Stomach (tissue), 4 donors: Measurements from ENCODE around the gene KHK.

Experiments
- POLR2A ChIP-seq, 4 donors: fragments of 450-650 bp; IDR thresholded peaks; one replicate each; pipeline ENCODE4 v1.6.1; 2016; ENCODE audit warnings: antibody characterized with exemption in 4 of 4, control low read depth in 2 of 4, mild to moderate bottlenecking in 1 of 4, moderate library complexity in 1 of 4
- POLR2AphosphoS5 ChIP-seq, 3 donors: sonication (generic); formaldehyde crosslinking; IDR thresholded peaks; one replicate each; pipeline ENCODE4 v1.6.1; 2016; ENCODE audit warnings: antibody characterized with exemption in 3 of 3
- TF ChIP-seq, protein P1 (sequence below), 7 experiments: fragments of 450-650 bp in 4 of 7; fragments of 200-600 bp in 3 of 7; sonication (generic) in 3 of 7; IDR thresholded peaks; one replicate each; pipeline ENCODE4 v1.5.1; 2016 to 2019; ENCODE audit warnings: antibody characterized with exemption in 7 of 7, control low read depth in 2 of 7, mild to moderate bottlenecking in 1 of 7

DNA sequence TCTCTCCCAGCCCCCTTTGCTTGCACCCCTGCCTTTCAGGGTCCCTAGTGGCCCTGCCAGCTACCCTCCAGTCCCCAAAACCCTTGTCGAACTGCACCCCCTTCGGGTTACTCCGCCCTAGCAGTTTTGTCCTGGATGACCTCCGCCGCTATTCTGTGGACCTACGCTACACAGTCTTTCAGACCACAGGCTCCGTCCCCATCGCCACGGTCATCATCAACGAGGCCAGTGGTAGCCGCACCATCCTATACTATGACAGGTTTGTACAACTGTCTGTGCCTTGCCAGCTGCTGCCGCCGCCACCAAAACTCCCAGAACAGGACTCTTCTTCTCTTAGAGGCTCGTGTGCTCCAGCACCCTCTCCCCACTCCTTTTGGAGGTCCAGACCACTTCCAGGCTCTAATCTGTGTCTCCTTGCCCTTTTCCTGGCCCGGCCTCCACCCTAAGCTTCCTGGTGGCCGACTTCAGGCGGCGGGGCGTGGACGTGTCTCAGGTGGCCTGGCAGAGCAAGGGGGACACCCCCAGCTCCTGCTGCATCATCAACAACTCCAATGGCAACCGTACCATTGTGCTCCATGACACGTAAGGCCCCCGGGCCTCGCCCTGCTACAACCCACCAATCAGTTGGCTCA lies 7.9 kb downstream of the KHK start:
- TF ChIP-seq POLR2A (IDR thresholded peaks at IDR 0.05) (no peak), POLR2AphosphoS5 (IDR thresholded peaks at IDR 0.05) (no peak)
- TF ChIP-seq, protein P1, sequence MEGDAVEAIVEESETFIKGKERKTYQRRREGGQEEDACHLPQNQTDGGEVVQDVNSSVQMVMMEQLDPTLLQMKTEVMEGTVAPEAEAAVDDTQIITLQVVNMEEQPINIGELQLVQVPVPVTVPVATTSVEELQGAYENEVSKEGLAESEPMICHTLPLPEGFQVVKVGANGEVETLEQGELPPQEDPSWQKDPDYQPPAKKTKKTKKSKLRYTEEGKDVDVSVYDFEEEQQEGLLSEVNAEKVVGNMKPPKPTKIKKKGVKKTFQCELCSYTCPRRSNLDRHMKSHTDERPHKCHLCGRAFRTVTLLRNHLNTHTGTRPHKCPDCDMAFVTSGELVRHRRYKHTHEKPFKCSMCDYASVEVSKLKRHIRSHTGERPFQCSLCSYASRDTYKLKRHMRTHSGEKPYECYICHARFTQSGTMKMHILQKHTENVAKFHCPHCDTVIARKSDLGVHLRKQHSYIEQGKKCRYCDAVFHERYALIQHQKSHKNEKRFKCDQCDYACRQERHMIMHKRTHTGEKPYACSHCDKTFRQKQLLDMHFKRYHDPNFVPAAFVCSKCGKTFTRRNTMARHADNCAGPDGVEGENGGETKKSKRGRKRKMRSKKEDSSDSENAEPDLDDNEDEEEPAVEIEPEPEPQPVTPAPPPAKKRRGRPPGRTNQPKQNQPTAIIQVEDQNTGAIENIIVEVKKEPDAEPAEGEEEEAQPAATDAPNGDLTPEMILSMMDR (IDR thresholded peaks at IDR 0.05): no peak
